ENCODE data around the gene MXD3. TPM values are rescaled to one million over a fixed set of nuclear protein-coding genes. Genes with fewer than 3 reads are reported as not detected.

MXD3 gene
- total and polyA plus RNA-seq, 2 experiments from 2014 or later: 9.9 to 11.6 TPM

DNA sequence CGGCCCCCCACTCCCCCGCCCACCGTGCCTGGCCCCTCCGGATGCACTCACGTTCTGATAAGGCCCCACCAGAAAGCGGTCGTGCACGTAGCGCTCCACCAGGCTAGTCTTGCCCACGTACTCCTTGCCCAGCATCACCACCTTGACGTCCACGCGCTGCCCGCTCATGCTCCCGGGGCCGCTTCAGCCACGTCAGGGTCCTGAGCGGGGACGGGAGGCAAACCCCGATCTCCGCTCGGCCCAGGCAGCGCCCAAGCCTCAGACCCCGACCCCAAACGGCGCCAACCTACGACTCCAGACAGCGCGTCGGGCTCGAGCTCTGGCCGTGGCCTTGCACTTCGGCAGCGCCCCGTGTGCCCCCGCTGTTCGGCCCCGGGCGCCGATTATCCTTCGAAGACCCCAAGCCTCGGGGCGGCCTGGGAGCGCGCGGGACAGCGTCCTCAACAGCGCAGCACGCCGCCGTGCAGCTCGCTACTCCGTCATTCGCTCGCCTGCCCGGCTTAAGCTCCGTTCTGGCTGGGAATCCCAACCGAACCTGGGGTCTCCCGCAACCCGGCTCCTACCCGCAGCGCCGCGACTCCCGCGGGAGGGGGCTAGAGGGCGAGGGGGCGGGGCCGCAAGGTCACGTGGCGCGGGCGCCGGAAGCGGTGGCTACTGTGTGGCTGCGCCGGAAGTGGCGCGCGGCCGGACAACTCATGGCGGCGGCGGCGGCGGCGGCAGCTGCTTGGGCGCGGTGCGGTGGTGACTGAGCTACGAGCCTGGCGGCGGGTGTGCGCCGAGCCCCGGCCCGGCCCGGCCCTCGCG, 8.4 kb downstream of the MXD3 start, which contains the start of the genes PRELID1 and RAB24:
Gene PRELID1 (plus strand): TSS at position 679 of the 804 bp plus-strand sequence. CDS start 187 bp downstream, outside the sequence.
Gene RAB24 (minus strand): TSS at position 599 of the 804 bp plus-strand sequence. CDS start 431 bp downstream, at position 168.
- no peaks in the 10 kb centered on the region; the same call in 2 of the 3 replicates for H3K9me3 Mint-ChIP-seq
- peaks cover 33% of the 10 kb centered on the region for H3K27me3 Mint-ChIP-seq (ENCODE audit: insufficient read depth, low read depth, poor library complexity)
- Histone ChIP-seq H3K9me2 (ENCODE audit: insufficient read depth) (no peaks in the 10 kb centered on the region), H3K36me3 (ENCODE audit: insufficient read depth) (peaks cover 17% of the 10 kb centered on the region), H3K27me3 (ENCODE audit: insufficient read depth) (no peaks in the 10 kb centered on the region), H3K4me2 (peak within 1 kb of the TSS; percentile 99), H3K79me2 (replicated peaks; ENCODE audit: insufficient read depth) (peaks cover 25% of the 10 kb centered on the region), H4K20me1 (replicated peaks; ENCODE audit: insufficient read depth) (peaks cover 36% of the 10 kb centered on the region), H3K4me1 (ENCODE audit: insufficient read depth) (peaks cover 21% of the 10 kb centered on the region), H3K27ac (ENCODE audit: low read depth) (peak within 1 kb of the TSS; percentile 80; the same call in 1 of the 2 replicates), H2AFZ (peak within 1 kb of the TSS; percentile 83), H3F3A (replicated peaks; ENCODE audit: low read depth) (peaks cover 41% of the 10 kb centered on the region), H3K4me3 (peak within 1 kb of the TSS; percentile 99)
- TF ChIP-seq NANOG (IDR thresholded peaks at IDR 0.05; ENCODE audit: borderline replicate concordance) (no peak), EZH2 (IDR thresholded peaks at IDR 0.05; ENCODE audit: low read depth, unreplicated experiment) (no peak), STAT1 (IDR thresholded peaks at IDR 0.05; ENCODE audit: unreplicated experiment) (no peak), CREB1 (CRISPR knock-in tag; IDR thresholded peaks at IDR 0.05; ENCODE audit: low read depth) (peak; percentile 81), POLR2AphosphoS5 (IDR thresholded peaks at IDR 0.05; ENCODE audit: low read depth) (peak; percentile 94), JUNB (IDR thresholded peaks at IDR 0.05; ENCODE audit: unreplicated experiment) (no peak), CTCF (conservative IDR thresholded peaks at IDR 0.05; ENCODE audit: low read depth in 2 of 2) (peak in 1 of 2 experiments; percentile 33; a peak in 1 of 4 replicates)
- DNase-seq (ENCODE audit: low spot score): peak; percentile 96
- H3K36me3 Mint-ChIP-seq (ENCODE audit: low read depth): peaks cover 53% of the 10 kb centered on the region
- H3K27ac Mint-ChIP-seq: peak within 1 kb of the TSS; percentile 97
- H3K4me1 Mint-ChIP-seq: peaks cover 52% of the 10 kb centered on the region
- peak within 1 kb of the TSS; percentile 99 for H3K4me3 Mint-ChIP-seq
- ATAC-seq: peak; percentile 58

GRCh38 chr5:177302354-177303110, 9.2 kb downstream of the MXD3 start:
- Histone ChIP-seq H4K20me1 (replicated peaks; ENCODE audit: insufficient read depth) (peaks cover 38% of the 10 kb centered on the region), H3F3A (replicated peaks; ENCODE audit: low read depth) (peaks cover 41% of the 10 kb centered on the region), H3K4me2 (peak overlapping the region; percentile 99), H3K4me1 (ENCODE audit: insufficient read depth) (peaks cover 28% of the 10 kb centered on the region), H3K9me2 (ENCODE audit: insufficient read depth) (no peaks in the 10 kb centered on the region), H3K36me3 (ENCODE audit: insufficient read depth) (peaks cover 17% of the 10 kb centered on the region), H3K4me3 (peak overlapping the region; percentile 99), H3K27me3 (ENCODE audit: insufficient read depth) (no peaks in the 10 kb centered on the region), H2AFZ (no peak overlapping the region), H3K27ac (ENCODE audit: low read depth) (no peak overlapping the region), H3K79me2 (replicated peaks; ENCODE audit: insufficient read depth) (peaks cover 25% of the 10 kb centered on the region)
- Mint-ChIP-seq H3K9me3 (no peaks in the 10 kb centered on the region; the same call in 2 of the 3 replicates), H3K36me3 (ENCODE audit: low read depth) (peaks cover 59% of the 10 kb centered on the region), H3K4me1 (peaks cover 59% of the 10 kb centered on the region), H3K27me3 (ENCODE audit: insufficient read depth, low read depth, poor library complexity) (peaks cover 33% of the 10 kb centered on the region), H3K27ac (0 out of 2 replicates have a peak overlapping the region, but pooled peaks have one; percentile 56), H3K4me3 (peak overlapping the region; percentile 99)
- TF ChIP-seq EZH2 (IDR thresholded peaks at IDR 0.05; ENCODE audit: low read depth, unreplicated experiment): no peak
- TF ChIP-seq JUNB (IDR thresholded peaks at IDR 0.05; ENCODE audit: unreplicated experiment): no peak
- TF ChIP-seq REST (IDR thresholded peaks at IDR 0.05; ENCODE audit: unreplicated experiment): no peak
- TF ChIP-seq NANOG (IDR thresholded peaks at IDR 0.05; ENCODE audit: borderline replicate concordance): no peak
- TF ChIP-seq CTCF (conservative IDR thresholded peaks at IDR 0.05; ENCODE audit: low read depth in 2 of 2): peak in 1 of 2 experiments; percentile 18; a peak in 2 of 4 replicates
- DNase-seq (ENCODE audit: low spot score): peak; percentile 56
- ATAC-seq: peak; percentile 22

Data from GM23338 (cell line).